Measurements from ENCODE around the gene TBC1D22B. TPM values are rescaled to one million over a fixed set of nuclear protein-coding genes. Genes with fewer than 3 reads are reported as not detected.
A peak's percentile ranks its signal among the peaks of the same experiment; 100 is the strongest.
"Not testable (repeated sequence)": the region's sequence is repeated elsewhere in the genome, so short reads cannot be mapped to it uniquely, and the experiment has no call there.

Gene TBC1D22B
- total RNA-seq, 1 donor from 2014 or later: 12.5 TPM

DNA sequence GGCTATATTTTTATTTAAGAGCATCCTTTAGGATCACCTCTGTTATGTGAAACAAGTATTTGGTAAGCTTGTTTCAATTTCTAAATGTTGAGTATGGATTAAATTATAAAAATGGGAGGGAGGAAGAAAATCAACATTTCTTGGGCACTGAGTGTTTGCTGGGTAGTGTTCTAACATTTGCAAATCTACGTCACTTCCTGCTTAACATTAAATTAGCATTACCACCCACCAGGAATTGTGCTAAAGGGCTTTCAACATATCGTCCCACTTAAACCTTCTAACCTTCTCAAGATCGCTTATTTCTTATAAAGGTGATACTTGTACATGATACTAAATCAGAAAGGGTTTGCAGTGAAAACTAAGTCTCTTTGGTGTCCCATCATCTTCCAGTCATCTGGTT is 8.3 kb downstream of the TBC1D22B start:
- no peak for DNase-seq (ENCODE audit: low spot score)

DNA sequence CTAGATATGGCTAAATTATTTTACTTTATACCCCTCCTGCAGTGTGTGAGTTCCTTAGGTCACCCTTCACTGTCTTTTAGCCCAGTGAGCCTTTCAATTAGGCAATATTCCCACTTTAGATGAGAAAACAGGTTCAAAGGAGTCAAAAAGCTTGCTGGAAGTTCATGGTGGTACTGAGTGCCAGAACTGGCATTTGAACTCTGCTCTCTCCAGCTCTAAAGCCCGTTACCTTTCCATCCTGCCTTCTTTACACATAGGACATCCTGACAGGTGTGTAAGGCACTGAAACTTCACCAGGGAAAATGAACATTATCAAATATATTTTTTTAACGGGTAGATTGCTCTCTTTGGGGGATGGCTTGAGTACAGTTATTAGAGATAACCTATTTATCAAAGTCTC is 11.5 kb downstream of the TBC1D22B start:
- no peak for DNase-seq (ENCODE audit: low spot score)

DNA sequence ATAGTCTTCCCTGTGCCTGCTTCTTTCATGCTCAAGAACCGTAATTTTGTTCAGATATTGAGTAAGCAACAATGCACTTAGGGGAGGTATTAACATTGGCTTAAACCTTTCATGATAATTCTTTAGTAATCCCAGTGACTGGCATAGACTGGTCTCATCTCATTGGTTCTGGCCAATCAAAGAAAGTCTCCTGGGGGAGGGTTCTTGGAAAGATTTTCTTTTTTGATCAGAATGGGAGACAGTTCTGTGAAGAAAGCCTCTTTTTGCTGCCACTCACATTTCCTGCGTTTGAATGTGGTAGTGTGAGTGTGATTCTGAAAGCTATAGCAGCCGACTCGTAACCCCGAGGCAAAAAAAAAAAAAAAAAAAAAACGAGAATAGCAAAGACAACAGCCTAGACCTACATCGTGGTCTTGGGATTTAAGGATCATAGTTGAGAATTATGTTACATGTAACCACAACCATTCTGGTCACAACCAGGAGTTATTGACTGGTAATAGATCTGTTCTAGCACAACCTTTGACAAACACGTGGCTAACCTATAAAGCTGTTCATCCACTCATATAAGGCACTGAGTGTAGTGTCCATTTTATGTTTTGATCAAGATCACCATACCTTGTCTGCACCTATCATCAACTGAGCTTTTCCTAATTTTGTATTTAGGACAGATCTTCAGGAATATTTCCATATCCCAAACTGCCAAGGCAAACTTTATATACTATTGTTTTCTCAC is 15.4 kb downstream of the TBC1D22B start:
- DNase-seq (ENCODE audit: low spot score): no peak

DNA sequence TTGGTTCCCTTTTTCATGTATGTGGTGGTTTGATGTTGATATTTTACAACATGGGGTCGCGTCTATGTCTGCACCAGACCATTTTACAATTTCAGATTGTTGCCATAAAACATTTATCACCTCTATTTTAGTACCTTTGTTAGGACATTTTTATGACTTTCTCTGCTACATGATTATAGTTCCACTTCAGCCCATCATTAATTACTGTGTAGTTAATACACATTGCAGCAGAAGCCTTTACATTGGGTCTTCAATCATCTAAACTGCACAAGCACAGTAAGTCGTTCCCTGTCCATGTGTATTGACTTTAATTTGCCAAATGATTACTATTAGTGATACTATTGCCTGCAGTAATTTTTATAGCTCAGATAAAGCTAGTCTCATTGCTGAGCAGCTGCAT is 16.1 kb downstream of the TBC1D22B start:
- DNase-seq (ENCODE audit: low spot score): no peak

DNA sequence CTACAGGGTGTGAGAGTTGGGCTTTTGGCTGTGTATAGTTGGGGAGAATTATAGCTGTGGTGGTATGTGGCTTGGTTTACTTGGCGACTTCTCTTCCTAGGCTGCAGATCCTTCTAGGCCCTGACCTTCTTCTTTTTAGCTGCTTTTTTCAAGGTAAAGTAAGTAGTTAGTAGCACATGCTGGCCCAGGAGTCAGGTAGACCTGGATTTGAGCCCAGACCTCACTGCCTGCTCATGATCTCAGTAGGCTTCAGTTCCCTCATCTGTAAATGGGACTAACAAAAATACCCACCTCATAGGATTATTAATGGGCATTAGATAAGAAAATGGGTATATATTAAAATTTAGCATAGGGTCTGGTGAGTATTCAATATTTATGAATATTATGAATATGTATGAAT is 17.8 kb downstream of the TBC1D22B start:
- no peak for DNase-seq (ENCODE audit: low spot score)

DNA sequence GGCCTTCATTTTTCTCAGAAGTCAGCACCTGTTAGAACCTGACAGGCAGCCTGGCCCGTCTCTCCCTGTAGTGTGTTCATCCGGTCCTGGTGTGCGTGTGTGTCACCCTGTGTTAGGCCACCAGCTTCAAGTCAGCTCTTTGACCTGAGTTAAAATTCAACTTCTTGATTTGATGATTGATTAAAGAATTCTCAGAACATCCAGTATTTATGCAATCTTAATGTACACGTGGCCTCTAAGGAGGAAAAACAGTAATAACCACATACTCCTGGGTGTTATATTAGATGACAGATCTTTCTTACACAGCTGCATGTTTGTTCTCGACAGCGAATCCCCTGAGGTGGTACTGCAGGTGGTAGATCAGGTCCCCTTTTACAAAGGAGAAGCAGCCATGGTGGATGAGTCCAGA is 19.4 kb downstream of the TBC1D22B start:
- peak; percentile 50 for DNase-seq (ENCODE audit: low spot score)

DNA sequence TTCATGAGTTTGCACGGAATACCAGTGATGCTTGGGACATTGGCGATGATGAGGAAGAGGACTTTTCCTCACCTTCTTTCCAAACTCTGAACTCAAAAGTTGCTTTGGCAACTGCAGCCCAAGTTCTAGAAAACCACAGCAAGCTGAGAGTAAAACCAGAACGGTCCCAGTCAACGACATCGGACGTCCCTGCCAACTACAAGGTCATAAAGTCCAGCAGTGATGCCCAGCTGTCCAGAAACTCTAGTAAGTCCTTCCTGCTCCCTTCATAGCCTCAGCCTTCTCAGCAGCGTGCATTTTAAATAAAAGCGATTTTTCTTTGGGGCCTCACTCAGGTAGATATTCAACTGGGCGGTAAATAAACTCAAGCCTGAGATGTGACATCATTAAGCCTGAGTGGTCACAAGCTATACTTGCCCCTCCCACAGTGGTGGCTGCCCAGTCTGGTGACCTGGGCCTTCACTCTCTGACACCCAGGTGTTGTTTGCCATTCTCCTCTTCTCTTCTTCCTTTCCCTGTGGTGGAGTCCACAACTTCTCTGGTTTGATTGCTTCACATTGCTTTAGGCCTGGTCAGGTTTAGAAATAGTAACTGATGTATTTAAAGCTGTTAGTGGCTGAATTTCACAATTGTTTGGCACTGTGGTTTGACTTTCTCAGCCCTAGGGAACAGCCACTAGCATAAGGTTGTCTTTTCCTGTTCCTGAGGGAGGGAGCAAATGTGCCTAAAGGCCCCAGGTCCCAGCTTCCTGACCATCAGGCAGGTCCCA is 22.0 kb downstream of the TBC1D22B start:
- no peak for DNase-seq (ENCODE audit: low spot score)

DNA sequence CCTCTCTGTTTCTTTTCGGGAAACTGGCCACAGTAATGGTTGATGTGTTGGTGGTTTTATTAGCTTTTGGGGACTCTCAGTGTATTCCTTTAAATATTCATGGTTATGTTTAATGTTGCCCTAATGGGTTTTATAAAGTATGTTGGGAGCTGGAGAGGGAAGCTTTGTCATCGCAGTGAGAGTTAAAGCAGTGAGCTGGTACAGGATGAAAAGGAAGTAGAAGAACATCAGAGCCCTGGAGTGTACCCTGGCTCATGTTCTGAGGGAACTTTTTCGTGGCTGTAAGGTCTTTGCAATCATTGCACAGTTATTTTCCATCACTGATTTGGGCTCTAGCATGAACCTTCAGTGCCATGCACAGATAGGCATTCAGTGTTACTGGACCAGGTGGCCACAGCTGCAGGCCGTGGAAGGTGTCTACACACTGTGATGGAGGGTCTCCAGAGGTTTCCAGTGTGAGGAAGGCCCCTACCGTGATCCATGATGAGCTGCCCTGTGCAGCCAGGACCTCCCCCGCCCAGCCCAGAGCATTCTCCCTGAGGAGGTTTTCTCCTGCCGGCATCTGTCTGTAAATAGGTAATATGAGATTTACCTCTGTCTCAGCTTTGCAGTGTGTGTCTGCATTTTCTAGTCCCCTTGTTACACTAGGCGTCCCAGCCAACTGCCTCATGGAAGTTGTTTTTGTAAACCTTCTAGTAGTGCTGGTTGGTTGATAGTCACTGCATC is 22.8 kb downstream of the TBC1D22B start:
- no peak for DNase-seq (ENCODE audit: low spot score)

DNA sequence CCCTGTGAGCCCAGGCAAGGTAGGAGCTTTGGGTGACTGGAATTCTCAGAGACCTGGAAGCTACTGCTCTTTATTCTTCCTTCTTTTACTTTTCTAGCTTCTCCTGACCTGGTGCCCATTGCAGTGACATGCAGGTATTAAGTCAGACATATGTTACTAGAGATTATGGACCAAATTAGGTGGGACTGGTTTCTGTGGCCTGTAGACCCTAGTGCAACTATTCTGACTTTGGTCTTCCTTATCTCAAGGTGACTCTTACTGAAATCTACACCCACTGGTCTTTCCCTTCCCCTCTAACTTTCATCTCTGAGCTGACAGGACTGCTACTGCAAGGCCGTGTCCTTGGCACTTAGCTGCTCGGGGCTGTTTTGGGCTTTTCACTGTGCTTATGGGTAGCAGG is 24.8 kb downstream of the TBC1D22B start:
- no peak for DNase-seq (ENCODE audit: low spot score)

DNA sequence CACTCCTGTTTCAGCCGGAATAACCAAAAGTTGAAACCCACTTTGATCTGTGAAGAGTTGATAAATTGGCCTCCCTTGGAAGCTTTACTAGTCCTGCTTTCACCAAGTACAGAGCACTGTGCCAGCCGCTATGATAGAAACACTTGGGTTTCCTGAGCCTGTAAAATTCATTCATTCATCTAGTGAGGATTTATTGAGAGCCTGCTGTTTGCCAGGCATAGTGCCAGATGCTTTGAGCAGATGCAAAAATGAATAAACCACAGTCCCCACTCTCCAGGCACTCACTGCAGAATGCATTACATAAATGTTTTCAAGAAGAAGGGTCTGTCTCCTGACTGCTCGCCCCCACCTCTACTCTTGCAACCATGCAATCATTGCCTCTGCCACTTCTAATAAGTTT is 25.7 kb downstream of the TBC1D22B start:
- DNase-seq (ENCODE audit: low spot score): no peak

DNA sequence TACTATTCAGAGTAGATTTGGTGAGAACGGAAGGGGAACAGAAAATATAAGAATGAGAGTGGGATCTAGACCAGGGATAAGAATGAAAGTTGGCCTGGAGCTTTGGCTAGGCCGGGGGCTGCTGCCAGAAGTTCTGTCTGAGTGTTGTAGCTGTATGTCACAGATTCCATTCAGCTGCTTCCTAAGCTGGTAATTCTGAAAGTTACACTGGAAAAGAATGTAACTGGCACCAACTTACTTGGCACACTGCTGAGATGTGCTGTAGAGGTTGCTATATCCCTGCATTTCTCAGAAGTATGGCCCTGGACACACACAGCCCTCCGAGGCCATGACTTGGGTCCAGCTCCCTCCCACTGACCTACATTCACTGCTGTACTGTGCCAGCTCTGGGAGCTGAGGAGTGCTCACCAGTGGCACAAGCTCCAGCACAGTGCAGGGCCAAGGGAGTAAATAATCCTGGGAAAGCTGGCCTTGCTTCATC is 26.1 kb downstream of the TBC1D22B start:
- DNase-seq (ENCODE audit: low spot score): peak; percentile 55

DNA sequence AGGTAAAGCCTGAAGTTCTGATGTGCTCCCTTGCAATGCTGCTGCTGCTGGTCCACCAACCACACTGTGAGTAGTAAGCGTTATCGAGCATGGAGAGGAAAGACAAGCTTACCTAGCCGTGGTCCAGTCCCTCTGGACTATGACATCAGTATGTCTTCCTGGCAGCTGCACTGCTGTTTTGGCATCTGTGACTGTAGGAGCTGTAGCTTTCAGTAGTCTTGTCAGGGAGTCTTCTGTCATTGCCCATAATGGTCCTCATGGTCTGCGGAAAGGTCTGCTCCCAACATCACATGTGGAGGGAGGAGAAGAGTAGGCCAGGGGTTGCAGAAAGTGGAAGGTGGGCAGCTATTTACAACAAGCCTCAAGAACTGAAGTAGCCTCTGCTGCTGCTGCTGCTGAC is 27.2 kb downstream of the TBC1D22B start:
- no peak for DNase-seq (ENCODE audit: low spot score)

DNA sequence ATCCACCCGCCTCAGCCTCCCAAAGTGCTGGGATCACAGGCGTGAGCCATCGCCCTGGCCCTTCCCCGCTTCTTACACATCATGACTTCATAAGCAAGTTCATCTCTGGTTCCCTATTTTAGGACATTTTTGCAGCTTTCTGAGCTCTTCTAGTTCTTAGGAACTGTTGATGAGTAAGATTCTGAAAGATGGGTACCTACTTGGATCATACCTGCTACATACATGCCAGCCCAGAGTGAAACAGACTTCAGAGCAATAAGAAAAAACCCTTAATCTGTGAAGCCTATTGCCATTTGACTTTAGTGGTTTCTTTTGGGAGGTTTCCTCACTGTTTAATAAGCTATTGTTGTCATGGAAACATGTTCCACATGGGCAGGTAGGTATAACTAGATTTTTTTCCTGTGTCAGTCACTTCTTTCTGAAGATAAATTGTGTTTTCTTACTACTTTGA is 28.3 kb downstream of the TBC1D22B start:
- DNase-seq (ENCODE audit: low spot score): no peak

DNA sequence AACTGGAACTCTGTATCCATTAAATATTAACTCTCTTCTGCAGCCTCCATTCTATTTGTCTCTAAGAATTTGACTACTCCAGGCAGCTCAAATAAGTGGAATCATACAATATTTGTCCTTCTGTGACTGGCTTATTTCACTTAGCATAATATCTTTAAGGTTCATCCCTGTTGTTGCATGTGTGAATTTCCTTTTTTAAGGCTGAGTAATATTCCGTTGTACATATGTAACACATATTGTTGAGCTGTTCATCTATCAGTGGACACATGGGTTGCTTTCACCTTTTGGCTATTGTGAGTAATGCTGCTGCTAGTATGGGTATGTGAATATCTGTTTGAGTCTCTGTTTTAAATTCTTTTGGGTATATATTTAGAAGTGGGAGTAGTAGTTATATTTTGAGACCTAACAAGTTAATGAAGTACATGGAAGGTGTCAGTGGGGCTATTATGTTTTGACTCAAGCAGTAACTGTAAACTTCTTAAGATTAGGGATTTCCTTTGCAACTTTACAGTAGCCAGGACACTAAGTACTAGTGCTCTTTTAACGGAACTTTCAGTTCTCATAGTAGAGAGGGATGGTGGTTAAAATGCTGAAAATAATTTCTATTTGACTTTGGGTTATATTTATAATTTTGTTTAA is 30.1 kb downstream of the TBC1D22B start:
- DNase-seq (ENCODE audit: low spot score): no peak

DNA sequence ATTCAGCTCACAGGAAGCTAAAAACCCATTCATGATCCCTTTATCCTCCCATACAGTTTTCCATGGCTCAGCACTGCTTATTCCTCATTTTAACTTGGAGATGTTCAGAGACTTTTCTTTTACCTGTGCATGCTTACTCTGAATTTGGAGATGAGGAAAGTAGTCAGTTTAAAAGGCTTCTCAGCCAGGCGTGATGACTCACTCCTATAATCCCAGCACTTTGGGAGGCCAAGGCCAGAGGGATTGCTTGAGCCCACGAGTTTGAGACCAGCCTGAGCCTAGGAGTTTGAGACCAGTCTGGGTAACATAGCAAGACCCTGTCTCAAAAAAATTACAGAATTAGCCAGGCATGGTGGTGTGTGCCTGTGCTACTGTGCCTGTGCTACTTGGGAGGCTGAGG is 30.7 kb downstream of the TBC1D22B start:
- no peak for DNase-seq (ENCODE audit: low spot score)

DNA sequence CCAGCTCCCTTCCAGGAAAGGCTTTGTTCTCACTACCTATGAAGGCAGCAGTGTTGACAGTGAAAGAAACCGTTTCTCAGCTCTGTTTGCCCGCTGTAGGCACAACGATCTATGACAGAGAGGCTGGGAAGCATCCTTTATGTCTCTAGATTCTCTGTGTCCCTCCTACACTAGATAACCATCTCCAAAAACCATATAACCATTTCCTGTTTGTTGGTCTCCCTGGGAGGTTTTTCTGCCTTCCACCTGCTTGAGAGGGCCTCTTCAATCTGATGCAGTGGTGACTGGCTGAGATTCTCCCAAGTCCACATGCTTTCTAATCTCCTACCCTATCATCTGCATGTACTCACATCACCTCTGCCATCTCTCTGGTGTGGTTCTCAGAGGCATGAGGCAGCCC is 32.4 kb downstream of the TBC1D22B start:
- no peak for DNase-seq (ENCODE audit: low spot score)

DNA sequence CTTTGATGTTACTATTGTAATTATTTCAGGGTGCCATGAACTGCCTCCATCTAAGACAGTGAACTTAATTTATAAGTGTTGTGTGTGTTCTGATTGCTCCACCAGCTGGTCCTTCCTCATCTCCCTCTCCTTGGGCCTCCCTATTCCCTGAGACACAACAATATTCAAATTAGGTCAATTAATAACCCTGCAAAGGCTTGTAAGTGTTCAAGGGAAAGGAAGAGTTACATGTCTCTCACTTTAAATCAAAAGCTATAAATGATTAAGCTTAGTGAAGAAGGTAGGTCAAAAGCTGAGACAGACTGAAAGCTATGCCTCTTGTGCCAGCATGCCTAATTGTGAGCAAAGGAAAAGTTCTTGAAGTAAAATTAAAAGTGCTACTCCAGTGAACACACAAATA is 35.9 kb downstream of the TBC1D22B start:
- no peak for DNase-seq (ENCODE audit: low spot score)

DNA sequence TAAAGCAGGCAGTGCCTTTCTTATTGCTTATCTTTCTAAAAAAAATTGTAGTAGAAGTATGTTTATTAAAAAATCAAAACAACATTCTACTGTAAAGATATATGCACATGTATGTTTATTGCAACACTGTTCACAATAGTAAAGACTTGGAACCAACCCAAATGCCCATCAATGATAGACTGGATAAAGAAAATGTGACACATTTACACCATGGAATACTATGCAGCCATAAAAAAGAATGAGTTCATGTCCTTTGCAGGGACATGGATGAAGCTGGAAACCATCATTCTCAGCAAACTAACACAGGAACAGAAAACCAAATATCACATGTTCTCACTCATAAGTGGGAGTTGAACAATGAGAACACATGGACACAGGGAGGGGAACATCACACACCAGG is 40.1 kb downstream of the TBC1D22B start:
- not testable (repeated sequence) for DNase-seq (ENCODE audit: low spot score)

DNA sequence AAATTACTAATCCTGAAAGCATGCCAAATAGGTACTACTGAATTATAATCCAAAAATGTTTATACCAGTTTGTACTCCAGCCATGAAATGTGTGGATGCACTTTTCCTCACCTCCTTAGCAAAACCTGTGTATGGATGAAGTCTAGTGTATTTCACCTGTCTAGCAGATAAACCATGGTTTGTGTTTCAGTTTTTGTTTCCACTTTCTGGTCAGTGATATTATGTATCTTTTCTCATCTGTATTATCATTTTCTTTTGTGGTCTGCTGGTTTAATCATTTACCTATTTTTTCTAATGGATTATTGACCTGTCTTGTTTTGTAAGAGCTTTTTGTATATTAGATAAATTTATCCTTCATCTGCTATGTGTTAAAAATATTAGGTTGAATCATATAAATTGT is 41.4 kb downstream of the TBC1D22B start:
- no peak for DNase-seq (ENCODE audit: low spot score)

DNA sequence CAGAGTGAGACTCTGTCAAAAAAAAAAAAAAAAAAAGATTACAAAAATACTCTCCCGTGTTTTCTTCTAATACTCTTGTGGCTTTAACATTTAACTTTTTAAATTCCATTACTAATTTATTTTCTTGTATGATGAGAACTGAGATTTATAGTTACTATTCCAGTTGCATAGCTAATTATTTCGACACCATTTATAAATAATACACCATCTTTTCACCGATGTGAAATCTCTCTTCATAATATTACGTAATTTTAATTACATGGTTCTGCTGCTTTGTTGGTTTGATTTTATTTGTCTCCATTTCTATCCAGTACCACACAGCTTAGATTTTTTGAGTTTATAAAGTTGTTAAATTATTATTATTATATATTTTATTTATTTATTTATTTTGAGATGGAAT is 42.4 kb downstream of the TBC1D22B start:
- DNase-seq (ENCODE audit: low spot score): no peak

DNA sequence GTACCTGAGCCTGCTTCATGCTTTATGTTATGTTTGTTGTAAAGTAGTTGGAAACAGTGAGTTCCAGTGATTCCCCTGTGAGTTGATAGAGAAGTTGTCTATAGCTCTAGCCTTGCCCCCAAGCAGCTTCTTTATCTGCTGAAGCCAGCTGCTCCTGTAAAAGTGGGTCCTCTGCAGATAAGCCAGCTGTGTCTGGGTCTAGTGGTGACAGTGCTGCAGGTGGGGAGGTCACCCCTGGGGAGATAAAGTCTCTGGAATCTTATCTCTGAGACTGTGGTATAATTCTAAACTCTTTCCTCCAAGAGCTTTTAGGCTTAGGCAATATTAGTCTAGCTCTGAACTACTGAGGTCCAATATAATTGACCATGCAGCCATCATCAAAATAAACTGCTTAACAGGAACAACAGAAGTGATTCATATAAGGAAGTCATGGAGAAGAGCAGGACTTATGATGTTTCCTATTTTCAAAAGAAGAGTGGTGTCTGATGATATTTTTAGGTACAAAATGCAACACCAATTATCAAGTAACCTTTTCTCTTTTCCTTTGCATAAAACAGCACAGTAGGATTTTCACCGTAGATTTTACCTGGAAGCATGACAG is 44.6 kb downstream of the TBC1D22B start:
- no peak for DNase-seq (ENCODE audit: low spot score)
